ENCODE data around the gene ZSCAN30. TPM values are rescaled to one million over a fixed set of nuclear protein-coding genes. Genes with fewer than 3 reads are reported as not detected.

Gene ZSCAN30
- total RNA-seq, 4 donors from 2014 or later = 12.1 to 27.2 (median 17.6) TPM

DNA sequence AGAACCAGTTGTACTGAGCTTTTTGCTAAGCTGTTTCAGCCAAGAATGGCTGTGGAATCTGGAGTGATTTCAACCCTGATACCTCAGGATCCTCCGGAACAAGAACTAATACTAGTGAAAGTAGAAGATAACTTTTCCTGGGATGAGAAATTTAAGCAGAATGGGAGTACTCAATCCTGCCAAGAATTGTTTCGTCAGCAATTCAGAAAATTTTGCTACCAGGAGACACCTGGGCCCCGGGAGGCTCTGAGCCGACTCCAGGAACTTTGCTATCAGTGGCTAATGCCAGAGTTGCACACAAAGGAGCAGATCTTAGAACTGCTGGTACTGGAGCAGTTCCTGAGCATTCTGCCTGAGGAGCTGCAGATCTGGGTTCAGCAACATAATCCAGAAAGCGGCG is 47.6 kb downstream of the ZSCAN30 start:
- Histone ChIP-seq H3K9me3 (no peaks in the 10 kb centered on the region), H3K36me3 (peaks cover 0 to 52% of the 10 kb centered on the region in 2 donors), H3K4me3 (peak overlapping the region in 1 of 2 donors; percentile 75), H3K4me1 (peaks cover 0 to 29% (median 3%) of the 10 kb centered on the region in 3 donors), H3K27me3 (no peaks in the 10 kb centered on the region), H3K27ac (peak overlapping the region in 1 of 4 donors; percentile 24)
- no peak for TF ChIP-seq CTCF (IDR thresholded peaks at IDR 0.05)
- no peak for TF ChIP-seq POLR2AphosphoS5 (IDR thresholded peaks at IDR 0.05)
- TF ChIP-seq POLR2A (IDR thresholded peaks at IDR 0.05) = no peak
- TF ChIP-seq EP300 (IDR thresholded peaks at IDR 0.05) = no peak
- ATAC-seq = no peak
- 74 to 83% methylated on average over 5 of the region's 6 CpGs for WGBS, 2 donors (ENCODE audit: low coverage in 1 of 2)

- Histone ChIP-seq H3K27ac (peak overlapping the region; percentile 87 to 99 (median 98)), H3K4me3 (peak overlapping the region; percentile 75 to 93), H3K27me3 (no peaks in the 10 kb centered on the region), H3K4me1 (peaks cover 0 to 29% (median 3%) of the 10 kb centered on the region in 3 donors), H3K36me3 (peaks cover 0 to 42% of the 10 kb centered on the region in 2 donors), H3K9me3 (no peaks in the 10 kb centered on the region)
- no peak for ATAC-seq
- TF ChIP-seq CTCF (IDR thresholded peaks at IDR 0.05) (no peak), EP300 (IDR thresholded peaks at IDR 0.05) (no peak), POLR2AphosphoS5 (IDR thresholded peaks at IDR 0.05) (no peak), POLR2A (IDR thresholded peaks at IDR 0.05) (no peak)
- WGBS, 2 donors (ENCODE audit: low coverage in 1 of 2) = 0% methylated on average over 5 of the region's 5 CpGs
These were observed 48.6 kb downstream of the ZSCAN30 start for GRCh38 chr18:35241448-35241804.

DNA sequence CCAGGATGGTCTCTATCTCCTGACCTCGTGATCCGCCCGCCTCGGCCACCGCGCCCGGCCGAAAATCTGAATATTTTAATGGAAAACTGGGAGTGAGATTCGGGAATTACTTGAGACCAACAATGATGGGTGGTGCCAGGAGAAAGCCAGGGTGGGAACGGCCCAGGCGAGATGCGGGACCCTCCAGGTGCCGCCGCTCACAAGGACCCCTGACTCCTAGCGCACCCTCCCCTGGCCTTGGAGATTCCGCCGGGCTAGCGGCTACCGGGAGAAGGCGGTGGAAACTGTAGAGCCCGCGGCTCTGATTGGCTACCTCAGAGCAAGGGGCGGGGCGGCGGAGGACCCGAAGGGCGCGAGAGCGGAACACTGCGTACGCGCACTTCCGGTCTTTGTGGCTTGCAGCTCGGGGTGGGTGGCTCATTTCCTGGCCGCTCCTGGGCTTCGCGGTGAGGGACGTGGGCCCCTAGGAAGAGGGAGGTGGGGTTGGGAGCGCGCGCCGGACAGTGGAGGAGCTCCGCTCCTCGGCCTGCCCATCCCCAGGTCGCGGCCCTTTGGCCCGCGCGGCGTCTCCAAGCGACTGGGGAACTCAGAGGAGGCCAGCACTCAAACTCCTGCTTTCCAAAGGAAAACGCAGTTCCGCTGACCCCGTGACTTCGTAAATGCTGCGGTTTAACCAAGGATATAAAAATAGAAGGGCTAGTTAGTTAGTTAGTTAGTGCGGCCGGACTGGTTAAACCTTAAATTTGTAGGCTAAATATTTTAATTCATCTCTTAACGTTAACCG is 49.2 kb downstream of the ZSCAN30 start, which contains the start of gene ZNF397:
Gene ZNF397 (plus strand): TSS at position 371 of the 784 bp plus-strand sequence. CDS start 1,437 bp downstream, outside the sequence.
- H3K36me3 ChIP-seq = peaks cover 0 to 36% of the 10 kb centered on the region in 2 donors
- ATAC-seq = peak; percentile 100
- H3K27ac ChIP-seq = peak within 1 kb of the TSS; percentile 87 to 99 (median 98)
- 2 to 4% methylated on average over 4 of the region's 60 CpGs for WGBS, 2 donors (ENCODE audit: low coverage in 1 of 2)
- no peaks in the 10 kb centered on the region for H3K9me3 ChIP-seq
- H3K4me3 ChIP-seq = peak within 1 kb of the TSS; percentile 75 to 93
- H3K27me3 ChIP-seq = no peaks in the 10 kb centered on the region
- no peak for TF ChIP-seq EP300 (IDR thresholded peaks at IDR 0.05)
- peak; percentile 99 for TF ChIP-seq POLR2AphosphoS5 (IDR thresholded peaks at IDR 0.05)
- TF ChIP-seq CTCF (IDR thresholded peaks at IDR 0.05) = peak in 1 of 4 experiments; percentile 10
- TF ChIP-seq POLR2A (IDR thresholded peaks at IDR 0.05) = peak; percentile 94
- H3K4me1 ChIP-seq = peaks cover 0 to 29% (median 3%) of the 10 kb centered on the region in 3 donors

- no peak overlapping the region for H3K27ac ChIP-seq
- TF ChIP-seq EP300 (IDR thresholded peaks at IDR 0.05) (no peak), POLR2A (IDR thresholded peaks at IDR 0.05) (no peak), CTCF (IDR thresholded peaks at IDR 0.05) (no peak), POLR2AphosphoS5 (IDR thresholded peaks at IDR 0.05) (no peak)
These were observed 50.7 kb downstream of the ZSCAN30 start for GRCh38 chr18:35239314-35239713.

More at GRCh38 chr18:35239314-35239713, 50.7 kb downstream of the ZSCAN30 start:
- WGBS, 2 donors (ENCODE audit: low coverage in 1 of 2) = 70% methylated on average over 1 of the region's 1 CpG; no CpG with 5 or more reads in 1 of the 2 donors
- Histone ChIP-seq H3K36me3 (peaks cover 0 to 21% of the 10 kb centered on the region in 2 donors), H3K4me1 (peaks cover 0 to 29% (median 3%) of the 10 kb centered on the region in 3 donors), H3K4me3 (no peak overlapping the region), H3K9me3 (no peaks in the 10 kb centered on the region), H3K27me3 (no peaks in the 10 kb centered on the region)
- ATAC-seq = no peak

Data from gastroesophageal sphincter (tissue), 4 donors.